Adipose tissue (tissue), 3 donors: Measurements from ENCODE around the gene CD93. TPM values are rescaled to one million over a fixed set of nuclear protein-coding genes. Genes with fewer than 3 reads are reported as not detected.

ENCODE experiments used
- H3K27ac ChIP-seq: one replicate; pipeline ENCODE4 v1.5.1; 2013; ENCODE audit warnings: low read depth, low read length
- WGBS, 3 donors: extraction: QIAGEN DNeasy Blood & Tissue Kit; methylation state at CpG; one replicate each; pipeline ENCODE4 v1.1.7; 2013; 5-methylcytosine and 5-hydroxymethylcytosine counted together
- polyA plus RNA-seq, 3 donors: library from polyadenylated mRNA; stranded (reverse); fragments of 200-250 nt; gene quantifications; one replicate each; pipeline ENCODE4 v1.2.3, GENCODE V29; 2013
- donor health status: healthy with polysubstance abuse.
- donor health status: Bipolar disorder and iron deficiency.
- donor health status: healthy.

Gene CD93
- polyA plus RNA-seq, 3 donors: 9.9 to 76.0 (median 20.2) TPM

- 67 to 82% (median 78%) methylated on average over 3 of the region's 3 CpGs for WGBS, 3 donors
- H3K27ac ChIP-seq: no peak overlapping the region
These were observed 14.7 kb downstream of the CD93 start for GRCh38 chr20:23071398-23071797.

- WGBS, 3 donors: 74 to 93% (median 88%) methylated on average over 2 of the region's 2 CpGs
- no peak overlapping the region for H3K27ac ChIP-seq
These were observed 17.0 kb downstream of the CD93 start for GRCh38 chr20:23069108-23069507.

GRCh38 chr20:23068283-23068682, 17.8 kb downstream of the CD93 start:
- 77 to 88% (median 85%) methylated on average over 1 of the region's 1 CpG for WGBS, 3 donors
- no peak overlapping the region for H3K27ac ChIP-seq

- WGBS, 3 donors: 70 to 93% (median 90%) methylated on average over 3 of the region's 3 CpGs
These were observed 19.4 kb downstream of the CD93 start for GRCh38 chr20:23066772-23067171.

GRCh38 chr20:23065266-23066201, 20.6 kb downstream of the CD93 start:
- WGBS, 3 donors: 46 to 84% (median 78%) methylated on average over 9 of the region's 9 CpGs
- H3K27ac ChIP-seq: no peak overlapping the region

More at GRCh38 chr20:23066772-23067171, 19.4 kb downstream of the CD93 start:
- no peak overlapping the region for H3K27ac ChIP-seq

GRCh38 chr20:23063581-23063980, 22.5 kb downstream of the CD93 start:
- WGBS, 3 donors: 48 to 61% (median 54%) methylated on average over 2 of the region's 2 CpGs
- H3K27ac ChIP-seq: no peak overlapping the region

- no peak overlapping the region for H3K27ac ChIP-seq
- 73 to 83% (median 80%) methylated on average over 3 of the region's 3 CpGs for WGBS, 3 donors
These were observed 23.0 kb downstream of the CD93 start for GRCh38 chr20:23063168-23063567.

- no peak overlapping the region for H3K27ac ChIP-seq
These were observed 23.5 kb downstream of the CD93 start for GRCh38 chr20:23062632-23063031.

- 26 to 31% (median 29%) methylated on average over 8 of the region's 8 CpGs for WGBS, 3 donors
- no peak overlapping the region for H3K27ac ChIP-seq
These were observed 24.2 kb downstream of the CD93 start for GRCh38 chr20:23061734-23062561.

- WGBS, 3 donors: 60 to 69% (median 62%) methylated on average over 5 of the region's 5 CpGs
- no peak overlapping the region for H3K27ac ChIP-seq
These were observed 24.9 kb downstream of the CD93 start for GRCh38 chr20:23061262-23061661.

GRCh38 chr20:23060629-23061028, 25.5 kb downstream of the CD93 start:
- WGBS, 3 donors: 73 to 90% (median 87%) methylated on average over 4 of the region's 4 CpGs

GRCh38 chr20:23059846-23060245, 26.3 kb downstream of the CD93 start:
- WGBS, 3 donors: 31 to 45% (median 35%) methylated on average over 3 of the region's 3 CpGs
- H3K27ac ChIP-seq: no peak overlapping the region

More at GRCh38 chr20:23060629-23061028, 25.5 kb downstream of the CD93 start:
- H3K27ac ChIP-seq: no peak overlapping the region

- H3K27ac ChIP-seq: no peak overlapping the region
- 68 to 89% (median 80%) methylated on average over 3 of the region's 3 CpGs for WGBS, 3 donors
These were observed 27.1 kb downstream of the CD93 start for GRCh38 chr20:23059001-23059400.

GRCh38 chr20:23058240-23058639, 27.9 kb downstream of the CD93 start:
- H3K27ac ChIP-seq: no peak overlapping the region
- WGBS, 3 donors: 65 to 74% (median 69%) methylated on average over 1 of the region's 1 CpG

- 83 to 94% (median 89%) methylated on average over 5 of the region's 5 CpGs for WGBS, 3 donors
These were observed 33.2 kb downstream of the CD93 start for GRCh38 chr20:23052904-23053303.

GRCh38 chr20:23050847-23051627, 35.1 kb downstream of the CD93 start:
- H3K27ac ChIP-seq: no peak overlapping the region
- WGBS, 3 donors: 4 to 14% (median 13%) methylated on average over 46 of the region's 46 CpGs

More at GRCh38 chr20:23052904-23053303, 33.2 kb downstream of the CD93 start:
- H3K27ac ChIP-seq: no peak overlapping the region

GRCh38 chr20:23050076-23050838, 35.9 kb downstream of the CD93 start:
- 0 to 1% (median 1%) methylated on average over 43 to 48 of the region's 48 CpGs for WGBS, 3 donors
- H3K27ac ChIP-seq: peak overlapping the region; percentile 80
